Thoracic aorta (tissue), 2 donors: ENCODE data around the gene FRYL. TPM values are rescaled to one million over a fixed set of nuclear protein-coding genes. Genes with fewer than 3 reads are reported as not detected.

Experiments
- ATAC-seq: fragments of 150-250 bp; one replicate; pipeline ENCODE4 v1.8.0; 2017; ENCODE audit warnings: low read depth; ENCODE audit not compliant: insufficient number of reproducible peaks, low FRiP score
- DNase-seq: peaks from one replicate; pipeline ENCODE4 v3.0.0-alpha.2; 2020; ENCODE audit warnings: low spot score
- H3K27ac ChIP-seq, 2 donors: fragments of 200-600 bp; sonication (generic); 1 replicate in 1 of 2; 2 replicates in 1 of 2; pipeline ENCODE4 v1.5.1; 2016; ENCODE audit warnings: mild to moderate bottlenecking in 2 of 2, moderate library complexity in 2 of 2
- H3K27me3 ChIP-seq: fragments of 200-600 bp; sonication (generic); replicated peaks from 2 replicates; pipeline ENCODE4 v1.6.0; 2016; ENCODE audit warnings: mild to moderate bottlenecking; ENCODE audit not compliant: insufficient read depth
- H3K36me3 ChIP-seq: fragments of 200-600 bp; sonication (generic); one replicate; pipeline ENCODE4 v1.5.1; 2016
- H3K4me1 ChIP-seq, 2 donors: fragments of 200-600 bp; sonication (generic); 1 replicate in 1 of 2; 2 replicates in 1 of 2; pipeline versions ENCODE4 v1.5.1 to v1.6.0; 2016; ENCODE audit warnings: low read depth in 2 of 2, mild to moderate bottlenecking in 1 of 2; ENCODE audit not compliant: control insufficient read depth in 1 of 2
- H3K4me3 ChIP-seq: fragments of 200-600 bp; sonication (generic); 2 replicates; pipeline ENCODE4 v1.5.1; 2016; ENCODE audit warnings: mild to moderate bottlenecking
- H3K9me3 ChIP-seq: fragments of 200-600 bp; sonication (generic); 2 replicates; pipeline ENCODE4 v1.5.1; 2016
- CTCF ChIP-seq: fragments of 200-600 bp; sonication (generic); IDR thresholded peaks from one replicate; pipeline ENCODE4 v1.5.1; 2019; ENCODE audit warnings: antibody characterized with exemption
- total RNA-seq, 2 donors: library from RNA; depleted of rRNA; stranded (reverse); fragments of >200 nt; gene quantifications; one replicate each; pipeline versions ENCODE4 v1.1.0 to v1.2.3, GENCODE V29; 2016

Gene FRYL
- total RNA-seq, 2 donors from 2014 or later: 108 to 155 TPM

- no peak for TF ChIP-seq CTCF
- Histone ChIP-seq H3K27me3 (no peaks in the 10 kb centered on the region), H3K4me1 (peaks cover 0 to 5% of the 10 kb centered on the region in 2 donors), H3K9me3 (no peaks in the 10 kb centered on the region), H3K36me3 (peaks cover 56% of the 10 kb centered on the region), H3K4me3 (no peak overlapping the region), H3K27ac (no peak overlapping the region)
- DNase-seq: no peak
- ATAC-seq: no peak
Measured at GRCh38 chr4:48509543-48509942, 270.5 kb downstream of the FRYL start.

- Histone ChIP-seq H3K4me1 (no peaks in the 10 kb centered on the region), H3K9me3 (no peaks in the 10 kb centered on the region), H3K27me3 (no peaks in the 10 kb centered on the region), H3K4me3 (no peak overlapping the region), H3K27ac (no peak overlapping the region), H3K36me3 (peaks cover 44% of the 10 kb centered on the region)
- DNase-seq: no peak
- no peak for TF ChIP-seq CTCF
- ATAC-seq: no peak
Measured at GRCh38 chr4:48506716-48507115, 273.4 kb downstream of the FRYL start.

- TF ChIP-seq CTCF: no peak
- Histone ChIP-seq H3K4me3 (no peak overlapping the region), H3K4me1 (no peaks in the 10 kb centered on the region), H3K36me3 (peaks cover 30% of the 10 kb centered on the region), H3K27me3 (no peaks in the 10 kb centered on the region), H3K9me3 (no peaks in the 10 kb centered on the region), H3K27ac (no peak overlapping the region)
- DNase-seq: no peak
- no peak for ATAC-seq
Measured at GRCh38 chr4:48504352-48504751, 275.7 kb downstream of the FRYL start.

- Histone ChIP-seq H3K36me3 (peaks cover 30% of the 10 kb centered on the region), H3K27ac (no peak overlapping the region), H3K9me3 (no peaks in the 10 kb centered on the region), H3K4me3 (no peak overlapping the region), H3K27me3 (no peaks in the 10 kb centered on the region), H3K4me1 (no peaks in the 10 kb centered on the region)
- ATAC-seq: no peak
- no peak for TF ChIP-seq CTCF
- no peak for DNase-seq
Measured at GRCh38 chr4:48504026-48504330, 276.1 kb downstream of the FRYL start.

- ATAC-seq (no peak), DNase-seq (no peak)
- Histone ChIP-seq H3K4me3 (no peak overlapping the region), H3K36me3 (peaks cover 29% of the 10 kb centered on the region), H3K27me3 (no peaks in the 10 kb centered on the region), H3K4me1 (no peaks in the 10 kb centered on the region), H3K9me3 (no peaks in the 10 kb centered on the region), H3K27ac (no peak overlapping the region)
- TF ChIP-seq CTCF: no peak
Measured at GRCh38 chr4:48503233-48504025, 276.6 kb downstream of the FRYL start.
